ENCODE results near the gene CHST8. TPM values are rescaled to one million over a fixed set of nuclear protein-coding genes. Genes with fewer than 3 reads are reported as not detected.
A peak's percentile ranks its signal among the peaks of the same experiment; 100 is the strongest.

Gene CHST8
- total RNA-seq, 1 donor from 2014 or later = not detected

DNA sequence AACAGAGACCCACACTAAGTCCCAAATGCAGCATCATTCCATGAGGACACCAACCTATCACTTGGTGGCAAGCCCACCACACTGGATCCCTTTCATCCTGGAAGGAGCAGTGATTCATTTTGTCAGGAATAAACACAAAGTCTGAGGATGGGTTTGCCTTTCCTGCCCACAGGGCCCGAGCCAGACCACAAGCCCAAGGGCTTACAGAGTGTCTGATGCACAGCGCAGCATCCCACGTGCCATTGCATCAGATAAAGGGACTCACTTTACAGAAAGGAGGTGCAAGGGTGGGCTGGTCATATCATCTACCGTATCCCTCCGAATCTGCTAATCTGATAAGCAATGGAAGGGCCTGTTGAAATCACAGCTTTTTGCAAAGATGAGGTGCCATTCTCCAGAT, 162.7 kb downstream of the CHST8 start:
- H3K4me3 ChIP-seq (ENCODE audit: low read depth, low read length) = no peak overlapping the region
- no peak for DNase-seq (ENCODE audit: low read depth)
- TF ChIP-seq CTCF (conservative IDR thresholded peaks at IDR 0.05; ENCODE audit: low read depth, low read length) = no peak

- no peak overlapping the region for H3K4me3 ChIP-seq (ENCODE audit: low read depth, low read length)
- DNase-seq (ENCODE audit: low read depth) = no peak
- no peak for TF ChIP-seq CTCF (conservative IDR thresholded peaks at IDR 0.05; ENCODE audit: low read depth, low read length)
Observed at GRCh38 chr19:33785795-33786194, 164.0 kb downstream of the CHST8 start.

DNA sequence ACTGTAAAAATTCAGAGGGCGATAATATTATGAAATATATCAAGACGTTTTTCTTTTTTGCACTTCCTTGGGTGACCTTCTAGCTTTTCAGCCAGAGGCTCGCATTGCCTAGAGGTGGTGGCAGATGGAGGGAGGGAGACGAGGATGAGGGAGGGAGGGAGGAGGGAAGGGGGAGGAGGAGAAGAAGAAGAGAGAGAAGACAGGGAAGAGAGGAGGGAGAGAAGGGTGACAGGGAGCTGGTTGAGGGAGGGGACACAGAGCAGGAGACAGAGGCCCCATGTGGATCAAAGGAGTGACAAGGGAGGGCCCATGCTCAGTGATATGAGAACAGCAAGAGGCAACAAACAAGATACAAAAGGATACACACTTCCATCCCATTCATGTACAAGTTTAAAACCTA, 166.9 kb downstream of the CHST8 start:
- no peak for TF ChIP-seq CTCF (conservative IDR thresholded peaks at IDR 0.05; ENCODE audit: low read depth, low read length)
- DNase-seq (ENCODE audit: low read depth) = no peak
- H3K4me3 ChIP-seq (ENCODE audit: low read depth, low read length) = no peak overlapping the region

DNA sequence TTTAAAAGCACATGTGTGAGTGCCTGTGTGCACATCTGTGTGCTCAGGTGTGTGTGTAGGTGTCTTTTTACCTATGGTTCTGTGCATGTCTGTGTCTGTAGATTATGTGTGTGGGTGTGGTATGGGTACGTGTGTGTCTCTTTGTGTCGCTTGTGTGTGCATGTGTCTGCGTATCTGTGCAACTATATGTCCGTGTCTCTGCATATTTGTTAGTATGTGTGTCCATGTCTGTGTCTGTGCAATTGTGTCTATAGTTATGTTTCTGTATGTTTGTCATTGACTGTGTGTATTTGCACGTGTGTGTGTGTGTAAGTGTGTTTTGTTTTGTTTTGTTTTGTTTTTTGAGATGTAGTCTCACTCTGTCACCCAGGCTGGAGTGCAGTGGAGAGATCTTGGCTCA, 167.6 kb downstream of the CHST8 start:
- DNase-seq (ENCODE audit: low read depth) = no peak
- no peak overlapping the region for H3K4me3 ChIP-seq (ENCODE audit: low read depth, low read length)
- no peak for TF ChIP-seq CTCF (conservative IDR thresholded peaks at IDR 0.05; ENCODE audit: low read depth, low read length)

DNA sequence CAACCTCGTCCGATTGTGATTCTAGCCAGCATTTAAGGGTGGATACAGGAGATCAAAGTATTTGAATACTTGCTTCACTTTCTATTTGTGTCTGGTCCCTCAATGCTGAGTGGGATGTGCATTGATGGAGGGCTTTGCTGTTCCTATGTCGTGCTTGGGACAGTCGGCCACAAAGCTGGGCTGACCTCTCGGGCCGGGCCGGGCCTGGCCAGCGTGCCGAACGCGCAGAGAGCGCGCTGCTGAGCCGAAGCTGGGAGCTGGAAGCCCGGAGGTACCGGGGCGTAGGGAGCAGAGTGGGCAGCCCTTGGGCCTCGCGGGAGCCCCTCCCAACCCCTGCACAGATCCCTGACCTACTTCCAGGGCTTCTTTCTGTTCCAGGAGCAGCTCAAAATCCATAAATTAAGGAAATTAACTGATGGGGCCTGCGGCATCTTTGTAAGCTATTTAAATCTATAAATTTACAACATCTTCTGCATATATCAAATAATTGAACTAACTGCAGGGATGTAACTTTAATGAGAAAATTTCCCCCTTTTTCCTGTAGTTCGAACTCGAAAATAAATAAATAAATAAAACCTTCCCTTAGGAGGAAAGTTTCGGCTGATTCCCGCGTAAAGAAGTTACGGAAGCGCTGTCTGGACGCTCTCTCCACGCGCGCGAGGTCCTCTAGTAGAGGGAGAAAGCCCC, 173.1 kb downstream of the CHST8 start:
- H3K4me3 ChIP-seq (ENCODE audit: low read depth, low read length) = peak overlapping the region; percentile 57
- TF ChIP-seq CTCF (conservative IDR thresholded peaks at IDR 0.05; ENCODE audit: low read depth, low read length) = no peak
- no peak for DNase-seq (ENCODE audit: low read depth)

DNA sequence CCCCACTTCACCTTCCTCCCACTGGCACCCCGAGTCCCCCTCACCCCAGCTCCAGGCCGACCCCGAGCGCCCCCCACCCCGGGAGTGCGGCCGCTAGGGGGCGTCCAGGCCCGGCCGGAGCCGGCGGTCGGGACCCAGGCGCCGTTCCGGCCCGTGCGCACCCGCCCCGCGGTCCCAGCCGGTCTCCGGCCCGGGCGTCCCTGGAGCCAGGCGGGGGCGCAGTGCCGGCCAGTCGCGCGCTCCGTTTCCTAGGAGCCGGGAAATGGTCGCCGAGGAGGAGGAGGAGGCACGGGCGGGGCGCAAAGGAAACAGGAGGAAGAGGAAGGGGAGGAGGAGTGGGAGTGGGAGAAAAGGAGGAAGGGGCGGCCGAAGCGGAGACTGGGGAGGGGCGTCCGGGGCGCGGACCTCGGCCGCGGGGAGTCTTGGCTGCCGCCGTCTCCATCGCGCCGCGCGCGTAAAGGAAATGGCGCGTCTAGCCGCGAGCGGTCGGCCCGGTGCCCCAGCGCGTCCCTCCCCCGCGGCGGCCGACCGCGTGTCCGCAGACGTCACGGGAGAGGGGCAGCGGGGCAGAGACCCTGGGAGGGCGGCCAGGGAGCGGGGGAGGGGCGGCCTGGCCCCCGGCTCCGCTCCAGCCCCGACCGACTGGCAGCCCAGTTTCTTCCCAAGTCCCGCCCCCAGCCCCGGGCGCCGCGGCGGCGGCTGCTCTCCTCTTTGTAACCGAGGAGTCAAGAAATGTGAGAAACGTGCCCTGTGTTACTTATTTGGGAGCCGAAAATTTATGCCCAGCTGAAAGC, 173.8 kb downstream of the CHST8 start:
- TF ChIP-seq CTCF (conservative IDR thresholded peaks at IDR 0.05; ENCODE audit: low read depth, low read length) = peak; percentile 62
- peak overlapping the region; percentile 57 for H3K4me3 ChIP-seq (ENCODE audit: low read depth, low read length)
- DNase-seq (ENCODE audit: low read depth) = no peak

Data from epithelial cell of proximal tubule (primary cell).